Measurements from ENCODE around the gene PEAR1. TPM values are rescaled to one million over a fixed set of nuclear protein-coding genes. Genes with fewer than 3 reads are reported as not detected.

PEAR1 gene
- polyA plus RNA-seq, 1 experiment: 14.9 TPM

- Histone ChIP-seq H3K27ac (ENCODE audit: low read depth, low read length) (no peak overlapping the region), H3K27me3 (ENCODE audit: control insufficient read depth, insufficient read depth, low read length) (peaks cover 72% of the 10 kb centered on the region), H3K4me3 (ENCODE audit: low read depth, low read length) (no peak overlapping the region), H3K9me3 (ENCODE audit: control insufficient read depth, insufficient read depth, low read length) (peaks cover 7% of the 10 kb centered on the region; the same call in 1 of the 2 replicates)
- ChIA-PET CTCF (interaction anchor here (0.6 to 1.3 kb wide), 5 partner anchors 8 to 1261 kb away, joined by 4 to 9 read pairs (median 5); no protein-coding TSS in a partner anchor), POLR2A (no interaction called here)
- no peak for TF ChIP-seq CTCF (IDR thresholded peaks at IDR 0.05; ENCODE audit: low read depth, low read length)
- no peak for DNase-seq (ENCODE audit: low read depth, low spot score)
Observed at GRCh38 chr1:156856282-156856785, 37.2 kb upstream of the PEAR1 start.

- CTCF ChIA-PET: interaction anchor here (1.2 to 5.5 kb wide), 5 partner anchors 19 to 168 kb away, joined by 5 to 72 read pairs (median 26); partner anchors contain the start of gene METTL25B
- no peak overlapping the region for H3K27ac ChIP-seq (ENCODE audit: low read depth, low read length)
- no peak for TF ChIP-seq CTCF (IDR thresholded peaks at IDR 0.05; ENCODE audit: low read depth, low read length)
- H3K9me3 ChIP-seq (ENCODE audit: control insufficient read depth, insufficient read depth, low read length): peaks cover 7% of the 10 kb centered on the region; the same call in 1 of the 2 replicates
- peaks cover 77% of the 10 kb centered on the region for H3K27me3 ChIP-seq (ENCODE audit: control insufficient read depth, insufficient read depth, low read length)
- no peak overlapping the region for H3K4me3 ChIP-seq (ENCODE audit: low read depth, low read length)
- DNase-seq (ENCODE audit: low read depth, low spot score): no peak
- POLR2A ChIA-PET: interaction anchor here (0.9 kb wide), 1 partner anchor 52 kb away, joined by 3 read pairs; no protein-coding TSS in a partner anchor
Observed at GRCh38 chr1:156857532-156857931, 36.0 kb upstream of the PEAR1 start.

GRCh38 chr1:156858555-156858956 is 35.0 kb upstream of the PEAR1 start:
- no peak for DNase-seq (ENCODE audit: low read depth, low spot score)
- Histone ChIP-seq H3K27me3 (ENCODE audit: control insufficient read depth, insufficient read depth, low read length) (peaks cover 80% of the 10 kb centered on the region), H3K9me3 (ENCODE audit: control insufficient read depth, insufficient read depth, low read length) (peaks cover 7% of the 10 kb centered on the region; the same call in 1 of the 2 replicates), H3K27ac (ENCODE audit: low read depth, low read length) (no peak overlapping the region), H3K4me3 (ENCODE audit: low read depth, low read length) (no peak overlapping the region)
- ChIA-PET POLR2A (interaction anchor here (1.8 kb wide), 1 partner anchor 131 kb away, joined by 4 read pairs; the partner anchor contains the start of genes ISG20L2 and METTL25B), CTCF (interaction anchor here (0.8 to 5.5 kb wide), 13 partner anchors 10 to 169 kb away, joined by 3 to 72 read pairs (median 8); partner anchors contain the start of gene METTL25B)
- TF ChIP-seq CTCF (IDR thresholded peaks at IDR 0.05; ENCODE audit: low read depth, low read length): no peak

GRCh38 chr1:156858959-156859522 is 34.5 kb upstream of the PEAR1 start, which contains the start of gene INSRR:
TSS of gene INSRR (minus strand) at chr1:156859117. CDS start at chr1:156858621, 496 bp downstream.
- Histone ChIP-seq H3K27me3 (ENCODE audit: control insufficient read depth, insufficient read depth, low read length) (peaks cover 78% of the 10 kb centered on the region), H3K4me3 (ENCODE audit: low read depth, low read length) (peak within 1 kb of the TSS; percentile 32), H3K9me3 (ENCODE audit: control insufficient read depth, insufficient read depth, low read length) (peaks cover 3% of the 10 kb centered on the region; the same call in 1 of the 2 replicates), H3K27ac (ENCODE audit: low read depth, low read length) (no peak within 1 kb of the TSS)
- DNase-seq (ENCODE audit: low read depth, low spot score): no peak
- no peak for TF ChIP-seq CTCF (IDR thresholded peaks at IDR 0.05; ENCODE audit: low read depth, low read length)
- CTCF ChIA-PET: interaction anchor here (0.8 to 5.5 kb wide), 19 partner anchors 10 to 170 kb away, joined by 3 to 72 read pairs (median 7); partner anchors contain the start of gene METTL25B
- POLR2A ChIA-PET: interaction anchor here (0.9 to 1.8 kb wide), 2 partner anchors 107 to 131 kb away, joined by 3 to 4 read pairs; partner anchors contain the start of genes HDGF, ISG20L2 and METTL25B

All from AG04450 (cell line).